UCSD-AML1 (cell line): ENCODE data around the gene DLG2.
"Not testable (repeated sequence)": the region's sequence is repeated elsewhere in the genome, so short reads cannot be mapped to it uniquely, and the experiment has no call there.

Experiments used
- DNase-seq: peaks from one replicate; lab custom pipeline; 2025; ENCODE audit not compliant: unreplicated experiment; lab: John Stamatoyannopoulos, UW

DLG2 gene

GRCh38 chr11:85647078-85647477 is 19.9 kb upstream of the DLG2 start:
- no peak for DNase-seq

GRCh38 chr11:85643191-85643614 is 16.1 kb upstream of the DLG2 start:
- DNase-seq = no peak

DNA sequence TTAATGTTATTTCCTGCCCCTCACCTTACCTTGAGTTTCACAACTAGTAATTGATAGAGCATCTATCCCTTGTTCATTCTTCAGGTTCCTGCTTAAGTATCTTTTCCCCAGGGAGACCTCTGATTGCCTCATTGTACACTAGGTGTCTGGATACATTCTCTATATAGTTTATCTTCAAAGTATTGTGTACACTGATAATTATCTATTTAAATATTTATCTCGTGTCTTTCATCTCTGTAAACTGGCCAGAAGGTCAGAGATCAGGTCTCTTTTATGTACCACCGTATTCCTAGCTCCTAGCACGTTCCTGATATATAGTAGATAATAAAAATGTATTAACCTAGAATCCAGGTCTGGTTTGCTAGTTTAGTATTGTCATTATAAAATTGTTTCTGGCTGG is 7.6 kb upstream of the DLG2 start:
- DNase-seq = no peak

DNA sequence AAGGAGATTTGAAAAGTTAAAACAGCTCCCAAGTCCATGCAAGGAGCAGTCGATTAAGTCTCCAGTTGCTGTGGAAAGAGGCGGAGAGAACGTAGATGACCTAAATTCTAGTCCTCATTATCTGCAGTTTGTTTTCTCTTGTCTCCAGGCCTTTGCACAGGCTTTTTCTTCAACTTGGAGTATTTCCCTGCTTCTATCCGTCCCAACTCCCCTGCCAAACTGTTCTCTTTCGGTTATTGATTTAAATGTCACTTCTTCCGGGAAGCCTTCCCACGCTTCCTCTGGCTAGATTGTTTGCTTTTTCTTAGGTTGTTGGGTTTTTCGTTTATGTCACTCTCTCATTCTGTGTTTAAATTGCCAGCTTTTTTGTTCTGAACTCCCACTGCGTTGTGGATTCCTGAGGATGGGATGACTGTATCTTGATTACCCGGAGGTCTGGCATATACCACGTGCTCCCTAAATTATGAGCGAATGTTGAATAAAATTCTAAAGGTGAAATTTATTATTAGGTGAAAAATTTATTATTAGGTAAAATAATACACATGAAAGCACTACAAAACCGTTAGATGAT is 1.7 kb upstream of the DLG2 start:
- DNase-seq = no peak

DNA sequence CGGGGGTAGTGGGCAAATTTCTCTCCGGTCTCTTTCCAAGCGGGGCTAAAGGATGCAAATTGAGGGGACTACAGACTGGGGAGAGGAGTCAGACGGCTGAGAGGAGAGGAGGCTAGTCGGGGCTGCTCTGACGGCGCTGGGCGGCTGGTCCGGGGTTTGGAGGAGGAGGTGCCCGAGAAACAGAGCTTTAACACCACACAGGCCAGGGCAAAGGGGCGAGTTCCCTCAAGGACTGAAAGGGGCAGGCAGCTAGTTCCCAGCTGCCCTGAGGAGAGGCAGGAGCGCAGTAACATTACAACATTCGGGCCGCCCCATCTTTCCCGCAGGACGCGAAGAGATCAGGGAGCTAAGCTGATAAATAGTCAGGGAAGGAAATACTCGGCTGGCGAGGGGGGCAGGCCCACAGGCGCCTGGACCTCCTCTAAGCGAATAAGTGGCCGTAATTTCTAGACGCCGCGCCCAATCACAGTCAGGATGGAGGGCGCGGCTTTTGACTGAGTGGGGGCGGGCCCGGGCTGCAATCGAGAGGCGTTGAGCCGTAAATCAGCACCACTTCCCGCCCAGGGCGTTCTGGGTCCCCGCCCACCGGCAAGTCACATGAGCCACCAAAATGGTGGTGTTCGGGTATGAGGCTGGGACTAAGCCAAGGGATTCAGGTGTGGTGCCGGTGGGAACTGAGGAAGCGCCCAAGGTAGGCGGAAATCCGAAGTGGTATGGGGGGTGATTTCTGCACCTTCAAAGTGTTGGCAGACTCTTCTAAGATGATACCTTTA is 1.0 kb upstream of the DLG2 start, which contains the start of gene TMEM126B:
TSS of gene TMEM126B (plus strand) at position 596 of the 773 bp plus-strand sequence. CDS start at position 611, 15 bp downstream.
- DNase-seq = peak; percentile 97

- DNase-seq = no peak
Measured at GRCh38 chr11:85626496-85626895, 648 bp downstream of the DLG2 start.

DNA sequence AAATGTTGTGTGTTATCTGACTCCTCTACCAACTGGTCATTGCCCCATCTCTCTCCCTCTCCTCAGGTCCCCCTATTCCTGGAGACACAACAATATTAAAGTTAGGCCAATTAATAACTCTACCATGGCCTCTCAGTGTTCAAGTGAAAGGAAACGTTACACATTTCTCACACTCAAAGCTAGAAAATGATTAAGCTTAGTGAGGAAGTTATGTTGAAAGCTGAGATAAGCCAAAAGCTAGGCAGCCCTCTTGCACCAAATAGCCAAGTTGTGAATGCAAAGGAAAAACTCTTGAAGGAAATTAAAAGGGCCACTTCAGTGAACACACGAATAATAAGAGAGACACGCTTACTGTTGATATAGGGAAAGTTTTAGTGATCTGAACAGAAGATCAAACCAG is 6.9 kb downstream of the DLG2 start:
- no peak for DNase-seq

DNA sequence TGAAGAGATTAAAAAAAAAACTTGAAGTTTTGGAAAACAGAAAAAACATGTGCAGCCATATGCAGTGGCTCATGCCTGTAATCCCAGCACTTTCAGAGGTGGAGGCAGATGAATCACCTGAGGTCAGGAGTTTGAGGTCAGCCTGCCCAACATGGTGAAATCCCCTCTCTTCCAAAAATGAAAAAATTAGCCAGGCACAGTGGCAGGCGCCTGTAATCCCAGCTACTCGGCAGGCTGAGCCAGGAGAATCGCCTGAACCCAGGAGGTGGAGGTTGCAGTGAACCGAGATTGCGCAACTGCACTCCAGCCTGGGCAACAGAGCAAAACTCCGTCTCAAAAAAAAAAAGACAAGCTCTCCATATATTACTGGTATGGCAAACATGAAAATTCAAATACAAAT is 7.6 kb downstream of the DLG2 start:
- DNase-seq = no peak

- not testable (repeated sequence) for DNase-seq
Measured at GRCh38 chr11:85611643-85612042, 15.5 kb downstream of the DLG2 start.

- not testable (repeated sequence) for DNase-seq
Measured at GRCh38 chr11:85609286-85609685, 17.9 kb downstream of the DLG2 start.

DNA sequence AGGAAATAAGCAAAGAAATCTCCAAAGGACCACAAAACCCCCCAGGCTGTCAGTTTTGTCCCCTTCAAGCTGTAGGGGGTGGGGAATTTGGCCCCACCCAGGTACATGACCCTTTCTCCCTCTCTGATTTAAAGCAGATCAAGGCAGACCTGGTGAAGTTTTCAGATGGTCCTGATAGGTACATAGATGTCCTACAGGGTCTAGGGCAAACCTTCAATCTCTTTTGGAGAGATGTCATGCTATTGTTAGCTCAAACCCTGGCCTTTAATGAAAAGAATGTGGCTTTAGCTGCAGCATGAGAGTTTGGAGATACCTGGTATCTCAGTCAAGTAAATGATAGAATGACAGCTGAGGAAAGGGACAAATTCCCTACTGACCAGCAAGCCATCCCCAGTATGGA is 18.5 kb downstream of the DLG2 start:
- DNase-seq = not testable (repeated sequence)

DNA sequence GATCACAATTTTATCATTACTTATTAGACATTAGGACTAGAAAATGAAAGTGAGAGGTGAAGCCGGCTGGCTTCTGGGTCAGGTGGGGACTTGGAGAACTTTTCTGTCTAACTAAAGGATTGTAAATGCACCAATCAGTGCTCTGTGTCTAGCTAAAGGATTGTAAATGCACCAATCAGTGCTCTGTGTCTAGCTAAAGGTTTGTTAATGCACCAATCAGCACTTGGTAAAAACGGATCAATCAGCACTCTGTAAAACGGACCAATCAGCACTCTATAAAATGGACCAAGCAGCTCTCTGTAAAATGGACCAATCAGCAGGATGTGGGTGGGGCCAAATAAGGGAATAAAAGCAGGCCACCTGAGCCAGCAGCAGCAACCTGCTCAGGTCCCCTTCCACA is 20.9 kb downstream of the DLG2 start:
- DNase-seq = not testable (repeated sequence)

DNA sequence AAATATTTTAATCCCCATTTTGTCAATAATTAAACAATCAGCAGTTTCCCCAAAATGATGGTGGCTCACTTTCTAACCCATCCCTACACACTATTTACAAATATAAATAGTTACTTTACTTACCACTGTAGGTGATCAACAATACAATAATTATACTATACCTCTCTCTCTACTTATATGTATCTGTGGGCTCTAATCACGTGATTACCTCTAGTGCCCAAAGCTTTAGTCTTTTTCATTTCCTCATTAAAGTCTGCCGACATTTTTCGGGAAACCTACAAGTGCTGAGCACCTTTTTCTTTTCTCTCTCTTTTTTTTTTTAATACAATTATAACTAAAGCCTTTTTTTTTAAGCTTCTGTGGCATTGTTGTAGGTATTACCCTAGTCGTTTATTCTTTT is 23.9 kb downstream of the DLG2 start:
- no peak for DNase-seq

DNA sequence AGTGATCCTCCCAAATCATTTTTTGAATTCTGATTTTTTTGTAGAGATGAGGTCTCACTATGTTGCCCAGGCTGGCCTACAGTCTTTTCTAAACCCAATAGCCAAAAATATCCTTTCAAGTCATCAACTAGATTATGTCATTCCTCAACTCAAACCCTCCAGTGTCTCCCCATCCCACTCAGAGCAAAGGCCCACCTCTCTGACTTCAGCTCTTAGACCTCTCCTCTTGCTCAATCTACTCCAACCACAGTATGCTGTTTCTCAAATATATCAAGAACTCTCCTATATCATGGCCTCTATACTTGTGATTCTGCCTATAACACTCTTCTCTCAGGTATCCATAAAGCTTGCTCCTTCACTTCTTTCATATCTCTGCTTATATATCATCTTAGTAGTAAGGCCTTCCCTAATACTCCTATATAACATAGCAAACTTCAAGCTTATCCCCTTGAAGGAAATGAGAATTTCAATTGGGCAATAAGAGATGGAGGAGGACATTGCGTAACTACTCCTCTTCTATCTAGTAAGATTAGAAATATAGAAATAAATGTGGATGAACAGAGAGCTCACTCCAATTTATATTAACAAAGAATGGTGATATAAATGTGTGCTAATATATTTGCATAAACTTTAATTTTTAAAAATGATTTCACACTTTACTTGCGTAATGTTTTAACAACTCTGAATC is 24.5 kb downstream of the DLG2 start:
- DNase-seq = no peak

- no peak for DNase-seq
Measured at GRCh38 chr11:85599083-85599482, 28.1 kb downstream of the DLG2 start.

DNA sequence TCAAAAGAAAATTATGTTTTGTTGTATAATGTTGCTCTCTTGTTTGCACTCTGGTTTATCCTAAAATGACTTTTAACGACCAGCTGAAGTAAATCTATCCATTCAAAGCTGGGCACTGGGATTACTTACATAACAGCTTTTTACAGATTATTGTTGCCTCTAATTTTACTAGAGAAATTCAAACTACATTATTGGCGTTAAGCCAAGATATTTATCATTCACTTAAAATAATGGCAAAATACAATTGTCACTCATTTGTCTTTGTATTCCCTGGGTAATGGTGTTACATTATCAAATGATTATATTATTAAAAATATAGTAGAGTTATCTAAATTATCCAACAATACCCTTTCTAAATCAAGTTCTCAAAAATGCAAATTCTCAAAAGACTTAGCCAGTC is 30.3 kb downstream of the DLG2 start:
- no peak for DNase-seq

- DNase-seq = no peak
Measured at GRCh38 chr11:85595285-85595884, 31.8 kb downstream of the DLG2 start.

DNA sequence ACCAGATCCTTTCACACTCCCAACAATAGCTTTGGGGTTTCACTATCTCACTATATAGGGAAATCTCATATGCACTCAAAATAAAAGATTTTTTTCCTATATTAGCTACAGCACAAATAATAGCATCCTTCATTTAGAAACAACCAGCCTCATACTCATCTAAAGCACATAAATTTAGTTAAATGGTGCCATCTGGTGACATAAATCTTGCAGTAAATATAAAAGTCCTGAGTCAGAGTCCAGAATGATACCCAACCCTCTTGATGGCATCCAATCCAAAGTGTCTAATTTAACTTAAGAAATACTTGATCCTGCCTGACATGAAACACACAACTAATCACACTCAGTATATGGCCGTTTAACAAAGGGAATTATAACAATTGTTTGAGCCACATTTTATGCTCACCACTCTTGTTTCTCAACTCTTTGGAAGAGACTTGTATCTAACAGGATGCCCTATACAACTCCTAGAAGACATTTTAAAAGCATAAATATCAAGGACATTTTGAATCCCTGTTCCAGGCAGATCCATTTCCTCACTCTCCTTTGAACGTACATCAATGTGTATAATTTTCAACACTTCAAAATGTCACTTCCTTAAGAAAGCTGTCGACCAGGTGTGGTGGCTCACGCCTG is 36.2 kb downstream of the DLG2 start:
- DNase-seq = no peak

DNA sequence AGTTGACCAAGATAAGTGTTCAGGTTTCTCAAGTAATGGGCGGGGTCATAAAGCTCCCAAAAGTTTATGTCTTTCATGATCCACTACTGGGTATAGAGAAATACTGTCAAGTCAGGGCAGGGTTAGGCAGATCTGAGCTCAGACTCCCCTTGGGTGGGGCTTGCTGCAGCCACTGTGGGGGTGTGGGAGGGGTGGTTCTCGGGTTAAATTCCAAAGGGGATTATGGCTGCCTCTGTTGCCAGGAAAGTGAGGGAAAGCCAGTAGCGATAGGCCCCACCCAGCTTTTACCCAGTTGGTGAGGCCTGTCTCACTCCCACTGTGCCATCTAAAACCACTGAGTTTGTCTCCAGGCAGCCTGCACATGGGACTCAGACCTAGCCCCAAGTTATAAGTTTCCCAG is 37.8 kb downstream of the DLG2 start:
- no peak for DNase-seq

GRCh38 chr11:85582111-85582510 is 45.0 kb downstream of the DLG2 start:
- no peak for DNase-seq

GRCh38 chr11:85575388-85575787 is 51.8 kb downstream of the DLG2 start:
- no peak for DNase-seq
